H1 (cell line): ENCODE measurements around the gene EMC10. TPM values are rescaled to one million over a fixed set of nuclear protein-coding genes. Genes with fewer than 3 reads are reported as not detected.
A peak's percentile ranks its signal among the peaks of the same experiment; 100 is the strongest.

Source experiments
- CTCF ChIA-PET: fragments of 300-600 bp; sonication (Branson Sonifier 250); formaldehyde crosslinking; loops from one replicate; lab custom pipeline; 2021; ENCODE audit not compliant: partially characterized antibody; lab: Charles Lee
- POLR2A ChIA-PET: fragments of 300-600 bp; sonication (Branson Sonifier 250); formaldehyde crosslinking; loops from one replicate; lab custom pipeline; 2021; ENCODE audit warnings: inconsistent platforms; ENCODE audit not compliant: partially characterized antibody; lab: Charles Lee
- DNase-seq, 2 experiments: peaks; one replicate each; pipeline versions ENCODE4 v3.0.0 to v3.0.0-alpha.2; 2010 to 2022; ENCODE audit warnings: low spot score in 2 of 2, low read depth in 1 of 2, mixed read lengths in 1 of 2
- FAIRE-seq: peaks from 2 replicates; lab custom pipeline; 2011; peaks lifted over from hg19 to GRCh38; lab: Jason Lieb, UNC
- H2AFZ ChIP-seq: 2 replicates; pipeline ENCODE4 v1.8.1; 2012; ENCODE audit warnings: low read length, inconsistent platforms
- H2AK5ac ChIP-seq: 2 replicates; pipeline ENCODE4 v1.6.1; 2013; ENCODE audit warnings: low read depth, low read length
- H2BK120ac ChIP-seq: replicated peaks from 2 replicates; pipeline ENCODE3; 2013; ENCODE audit warnings: low read depth, low read length, inconsistent platforms
- H2BK12ac ChIP-seq: 2 replicates; pipeline ENCODE4 v1.6.1; 2013; ENCODE audit warnings: low read depth, low read length
- H2BK15ac ChIP-seq: 2 replicates; pipeline ENCODE4 v1.6.1; 2013; ENCODE audit warnings: low read length
- H2BK20ac ChIP-seq: 2 replicates; pipeline ENCODE4 v1.6.1; 2013; ENCODE audit warnings: low read length
- H2BK5ac ChIP-seq: 2 replicates; pipeline ENCODE4 v1.6.1; 2013; ENCODE audit warnings: low read depth, low read length
- H3K14ac ChIP-seq: 2 replicates; pipeline ENCODE4 v1.6.1; 2013; ENCODE audit warnings: inconsistent platforms; ENCODE audit not compliant: insufficient read length
- H3K18ac ChIP-seq: 2 replicates; pipeline ENCODE4 v1.6.1; 2013; ENCODE audit warnings: low read length; ENCODE audit errors: extremely low read depth
- H3K23ac ChIP-seq: 2 replicates; pipeline ENCODE4 v1.6.1; 2013; ENCODE audit warnings: inconsistent platforms; ENCODE audit not compliant: insufficient read length
- H3K23me2 ChIP-seq: 2 replicates; pipeline ENCODE4 v1.6.1; 2013; ENCODE audit warnings: low read depth, low read length
- H3K27ac ChIP-seq: 2 replicates; pipeline ENCODE4 v1.6.1; 2011; ENCODE audit warnings: low read depth, low read length, inconsistent platforms
- H3K27me3 ChIP-seq, 4 experiments: replicated peaks in 1 of 4; 1 replicate in 1 of 4; 2 replicates in 3 of 4; pipeline versions ENCODE4 v1.6.1 to v1.8.1; 2011 to 2013; ENCODE audit warnings: low read length in 3 of 4, mild to moderate bottlenecking in 3 of 4, inconsistent platforms in 2 of 4, mixed read lengths in 2 of 4, moderate library complexity in 1 of 4; ENCODE audit not compliant: control insufficient read depth in 3 of 4, insufficient read depth in 3 of 4; ENCODE audit errors: extremely low read depth in 1 of 4
- H3K36me3 ChIP-seq, 4 experiments: 2 replicates each; pipeline versions ENCODE4 v1.6.1 to v1.8.1; 2011 to 2013; ENCODE audit warnings: mild to moderate bottlenecking in 4 of 4, low read length in 3 of 4, moderate library complexity in 2 of 4, control low read depth in 1 of 4, inconsistent platforms in 1 of 4; ENCODE audit not compliant: insufficient read depth in 4 of 4, control insufficient read depth in 2 of 4
- H3K4ac ChIP-seq: replicated peaks from 2 replicates; pipeline ENCODE3; 2013; ENCODE audit warnings: low read length, low read depth, mixed read lengths, inconsistent platforms; ENCODE audit not compliant: insufficient read length
- H3K4me1 ChIP-seq, 4 experiments: replicated peaks in 1 of 4; 1 replicate in 1 of 4; 2 replicates in 3 of 4; pipeline versions ENCODE4 v1.6.1 to v1.8.1; 2011 to 2013; ENCODE audit warnings: low read length in 3 of 4, inconsistent platforms in 2 of 4, mixed read lengths in 1 of 4; ENCODE audit not compliant: insufficient read depth in 4 of 4, control insufficient read depth in 3 of 4
- H3K4me2 ChIP-seq, 2 experiments: 2 replicates each; pipeline versions ENCODE4 v1.6.1 to v1.8.1; 2011 to 2013; ENCODE audit warnings: low read depth in 2 of 2, low read length in 2 of 2, control low read depth in 1 of 2, inconsistent platforms in 1 of 2, mild to moderate bottlenecking in 1 of 2; ENCODE audit not compliant: insufficient read depth in 1 of 2
- H3K4me3 ChIP-seq, 4 experiments: fragments of 200-600, 300-600 bp in 1 of 4; sonication (generic), shearing (Covaris generic), sonication (Bioruptor Twin) in 1 of 4; 2 replicates each; pipeline versions ENCODE4 v1.5.1 to v1.8.1; 2011 to 2016; ENCODE audit warnings: low read length in 4 of 4, low read depth in 3 of 4, control low read depth in 2 of 4, inconsistent platforms in 2 of 4, mild to moderate bottlenecking in 2 of 4, mixed read lengths in 1 of 4, moderate library complexity in 1 of 4; ENCODE audit not compliant: insufficient read depth in 2 of 4; ENCODE audit errors: extremely low read depth in 1 of 4
- H3K56ac ChIP-seq: replicated peaks from 2 replicates; pipeline ENCODE3; 2013; ENCODE audit warnings: low read depth, mild to moderate bottlenecking, mixed read lengths, low read length, inconsistent platforms; ENCODE audit not compliant: insufficient read length
- H3K79me1 ChIP-seq: 2 replicates; pipeline ENCODE4 v1.6.1; 2013; ENCODE audit warnings: low read depth, low read length, control low read depth
- H3K79me2 ChIP-seq, 2 experiments: 2 replicates each; pipeline versions ENCODE4 v1.6.1 to v1.8.1; 2012 to 2013; ENCODE audit warnings: low read length in 2 of 2, mild to moderate bottlenecking in 2 of 2, inconsistent platforms in 1 of 2; ENCODE audit not compliant: insufficient read depth in 2 of 2, control insufficient read depth in 1 of 2
- H3K9ac ChIP-seq, 4 experiments: replicated peaks in 1 of 4; 1 replicate in 1 of 4; 2 replicates in 3 of 4; pipeline versions ENCODE4 v1.6.1 to v1.8.1; 2011 to 2013; ENCODE audit warnings: low read depth in 3 of 4, low read length in 3 of 4, control low read depth in 2 of 4, mild to moderate bottlenecking in 2 of 4, moderate library complexity in 2 of 4, inconsistent platforms in 1 of 4; ENCODE audit errors: extremely low read depth in 1 of 4
- H3K9me3 ChIP-seq, 2 experiments: 2 replicates each; pipeline versions ENCODE4 v1.6.1 to v1.8.1; 2012 to 2013; ENCODE audit warnings: mild to moderate bottlenecking in 2 of 2, moderate library complexity in 2 of 2, control low read depth in 1 of 2, inconsistent platforms in 1 of 2, low read depth in 1 of 2, low read length in 1 of 2, mixed read lengths in 1 of 2; ENCODE audit not compliant: insufficient read depth in 2 of 2
- H4K20me1 ChIP-seq, 2 experiments: replicated peaks in 1 of 2; 2 replicates each; pipeline versions ENCODE3 to v1.8.1; 2011 to 2013; ENCODE audit warnings: inconsistent platforms in 2 of 2, low read length in 2 of 2, mild to moderate bottlenecking in 1 of 2; ENCODE audit not compliant: insufficient read depth in 2 of 2, control insufficient read depth in 1 of 2
- H4K5ac ChIP-seq: 2 replicates; pipeline ENCODE4 v1.6.1; 2013; ENCODE audit warnings: low read length, low read depth, mixed read lengths, inconsistent platforms; ENCODE audit not compliant: insufficient read length
- H4K8ac ChIP-seq: 2 replicates; pipeline ENCODE4 v1.8.0; 2013; ENCODE audit warnings: mild to moderate bottlenecking, moderate library complexity, low read length, inconsistent platforms; ENCODE audit not compliant: insufficient read depth; ENCODE audit errors: extremely low read depth
- H4K91ac ChIP-seq: replicated peaks from 2 replicates; pipeline ENCODE3; 2013; ENCODE audit warnings: low read length, mixed read lengths, inconsistent platforms; ENCODE audit not compliant: insufficient read length
- ATF2 ChIP-seq: IDR thresholded peaks from 2 replicates; pipeline ENCODE4 v1.6.1; 2012; ENCODE audit warnings: low read length, inconsistent platforms
- CHD1 ChIP-seq: IDR thresholded peaks from 2 replicates; pipeline ENCODE4 v1.6.1; 2012; ENCODE audit warnings: low read depth, low read length, improper control_type of control experiment
- MAFK ChIP-seq: IDR thresholded peaks from 2 replicates; pipeline ENCODE4 v1.6.1; 2012; ENCODE audit warnings: low read depth, mild to moderate bottlenecking, improper control_type of control experiment, low read length
- POU5F1 ChIP-seq: IDR thresholded peaks from 2 replicates; pipeline ENCODE4 v1.6.1; 2011; ENCODE audit warnings: low read depth, mild to moderate bottlenecking, low read length, moderate library complexity
- SAP30 ChIP-seq: fragments of 300-600 bp; sonication (generic); IDR thresholded peaks from 2 replicates; pipeline ENCODE4 v1.7.1; 2012; ENCODE audit warnings: low read length, moderate library complexity, mild to moderate bottlenecking, inconsistent platforms; ENCODE audit not compliant: insufficient read depth, insufficient replicate concordance
- SP2 ChIP-seq: IDR thresholded peaks from 2 replicates; pipeline ENCODE4 v1.6.1; 2012; ENCODE audit warnings: mild to moderate bottlenecking, low read length, inconsistent platforms
- SP4 ChIP-seq: IDR thresholded peaks from 2 replicates; pipeline ENCODE4 v1.6.1; 2012; ENCODE audit warnings: low read length, inconsistent platforms
- SRF ChIP-seq: IDR thresholded peaks from 2 replicates; pipeline ENCODE4 v1.6.1; 2011; ENCODE audit warnings: mild to moderate bottlenecking, low read depth, low read length, moderate library complexity
- SUZ12 ChIP-seq: fragments of 200-600 bp; sonication (generic); IDR thresholded peaks from 2 replicates; pipeline ENCODE4 v1.6.1; 2012; ENCODE audit warnings: mild to moderate bottlenecking, inconsistent platforms, low read length, moderate library complexity, mixed read lengths
- TBP ChIP-seq: IDR thresholded peaks from 2 replicates; pipeline ENCODE4 v1.6.1; 2011; ENCODE audit warnings: low read depth, low read length, improper control_type of control experiment
- WGBS, 2 experiments: shearing (Covaris generic) in 1 of 2; methylation state at CpG; one replicate each; pipeline versions ENCODE4 v1.1.6 to v1.1.7; 2013 to 2015; ENCODE audit warnings: low lambda C conversion rate in 2 of 2, mixed read lengths in 2 of 2, inconsistent platforms in 1 of 2, low coverage in 1 of 2, missing lambda C conversion rate in 1 of 2; ENCODE audit not compliant: insufficient replicate concordance in 2 of 2, insufficient coverage in 1 of 2, insufficient read length in 1 of 2; ENCODE audit errors: extremely low coverage in 1 of 2, missing lambda C conversion rate in 1 of 2; 5-methylcytosine and 5-hydroxymethylcytosine counted together
- polyA plus RNA-seq, 7 experiments: library from polyadenylated mRNA; depleted of rRNA in 3 of 7; stranded (reverse) in 5 of 7; unstranded in 2 of 7; fragments of >200 nt in 5 of 7; fragments of 200-250 nt in 2 of 7; gene quantifications; 1 replicate in 5 of 7; 2 replicates in 1 of 7; 4 replicates in 1 of 7; pipeline versions ENCODE4 v1.2.1 to v1.2.3, GENCODE V29; 2011 to 2013; ENCODE audit warnings: missing spikeins in 2 of 7, mixed read lengths in 2 of 7
- total RNA-seq: library from RNA; stranded (reverse); fragmentation: NEBNext Ultra II Directional; extraction: Animal tissue kit (Norgen Biotek cat#: 25700); gene quantifications from 2 replicates; pipeline ENCODE4 v1.2.1, GENCODE V29; 2021

Gene EMC10
- total and polyA plus RNA-seq, 2 of the 8 experiments (the other 6 are each of a cell fraction or from before 2014, with no cell fraction given), result 77.6 to 103 TPM

DNA sequence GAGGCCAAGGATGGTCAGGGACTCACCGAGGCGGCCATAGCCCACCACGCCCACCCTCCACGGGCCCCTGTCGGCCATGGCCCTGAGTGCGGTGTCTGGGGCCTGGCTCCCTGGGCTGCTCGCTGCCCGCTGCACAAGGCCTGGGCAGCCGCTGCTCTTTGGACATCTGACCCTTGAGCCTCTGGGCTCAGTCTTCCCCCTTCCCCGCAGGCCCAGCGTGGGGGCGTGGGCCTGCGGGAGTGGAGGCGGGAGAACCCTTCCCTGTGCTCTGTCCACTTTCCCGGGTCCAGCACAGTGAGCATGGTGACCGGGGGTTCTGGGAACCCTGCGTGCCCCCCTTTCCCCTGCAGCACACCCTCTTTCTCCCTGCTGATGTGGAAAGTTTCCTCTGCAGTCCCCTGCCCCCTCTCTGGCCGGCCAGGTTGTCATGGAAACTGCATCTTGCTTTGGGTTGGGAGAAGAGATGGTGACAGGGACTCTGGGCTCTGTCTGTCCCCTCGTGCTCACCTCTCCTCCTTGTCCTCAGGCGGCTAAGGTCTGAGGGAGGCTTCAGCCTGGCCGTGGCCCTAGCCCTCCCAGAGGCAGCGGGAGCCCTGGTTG is 37.5 kb downstream of the EMC10 start, which contains the start of gene ASPDH:
TSS of gene ASPDH (minus strand) at position 168 of the 600 bp plus-strand sequence. CDS start at position 78, 90 bp downstream.
- Histone ChIP-seq H3K4me3 (no peak within 1 kb of the TSS), H3K56ac (no peak within 1 kb of the TSS), H3K4me1 (peaks cover 0 to 6% (median 4%) of the 10 kb centered on the region in 4 experiments; a peak in 4 of 7 replicates), H3K27me3 (peaks cover 0 to 15% (median 10%) of the 10 kb centered on the region in 4 experiments; a peak in 6 of 7 replicates), H2BK12ac (no peak within 1 kb of the TSS), H2BK15ac (no peak within 1 kb of the TSS), H2BK120ac (no peak within 1 kb of the TSS), H3K4ac (no peak within 1 kb of the TSS), H3K9ac (no peak within 1 kb of the TSS; a peak in 1 of 7 replicates), H3K14ac (no peak within 1 kb of the TSS), H3K18ac (no peak within 1 kb of the TSS), H4K8ac (peak within 1 kb of the TSS; percentile 43; the same call in 1 of the 2 replicates), H2AK5ac (no peak within 1 kb of the TSS), H4K5ac (no peak within 1 kb of the TSS), H3K79me2 (no peaks in the 10 kb centered on the region), H2AFZ (no peak within 1 kb of the TSS), H3K9me3 (no peaks in the 10 kb centered on the region; a peak in 1 of 4 replicates), H3K27ac (no peak within 1 kb of the TSS), H3K79me1 (no peaks in the 10 kb centered on the region), H2BK5ac (no peak within 1 kb of the TSS), H3K23ac (no peak within 1 kb of the TSS), H3K36me3 (peaks cover 0 to 15% (median 0%) of the 10 kb centered on the region in 4 experiments; a peak in 2 of 8 replicates), H2BK20ac (no peak within 1 kb of the TSS), H4K20me1 (peaks cover 1 to 7% of the 10 kb centered on the region in 2 experiments), H3K4me2 (no peak within 1 kb of the TSS), H3K23me2 (no peaks in the 10 kb centered on the region; the same call in 1 of the 2 replicates), H4K91ac (no peak within 1 kb of the TSS)
- no peak for TF ChIP-seq SRF
- no peak for TF ChIP-seq MAFK
- TF ChIP-seq TBP, result no peak
- TF ChIP-seq SAP30, result no peak
- TF ChIP-seq SUZ12, result no peak
- TF ChIP-seq POU5F1, result no peak
- no peak for TF ChIP-seq ATF2
- no peak for TF ChIP-seq SP4
- no peak for TF ChIP-seq CHD1
- no peak for TF ChIP-seq SP2
- DNase-seq (no peak), FAIRE-seq (no peak)
- 81% methylated on average over 17 of the region's 22 CpGs; no CpG with 5 or more reads in 1 of the 2 experiments for WGBS, 2 experiments
- CTCF ChIA-PET, result interaction anchor here (0.6 to 19.3 kb wide), 3 partner anchors 24 to 161 kb away, joined by 3 to 206 read pairs (median 4); no protein-coding TSS in a partner anchor
- POLR2A ChIA-PET, result interaction anchor here (1.3 kb wide), 1 partner anchor 280 kb away, joined by 3 read pairs; no protein-coding TSS in a partner anchor
